HepG2 (cell line): ENCODE data around the gene SLC39A2. TPM values are rescaled to one million over a fixed set of nuclear protein-coding genes. Genes with fewer than 3 reads are reported as not detected.
A peak's percentile ranks its signal among the peaks of the same experiment; 100 is the strongest.

Experiments used
- AGO2 ChIP-seq: fragments of 200-400 bp; formaldehyde crosslinking; optimal IDR thresholded peaks from 2 replicates; pipeline ENCODE3; 2017; ENCODE audit warnings: mild to moderate bottlenecking, low read depth, low read length, moderate library complexity
- CHD4 ChIP-seq: fragments of 200-600 bp; sonication (generic); IDR thresholded peaks from 2 replicates; pipeline ENCODE4 v1.7.0; 2017; ENCODE audit warnings: mild to moderate bottlenecking, low read length, borderline replicate concordance
- IKZF1 ChIP-seq: fragments of 450-650 bp; IDR thresholded peaks from 2 replicates; pipeline ENCODE4 v1.7.1; 2016
- KLF6 ChIP-seq: IDR thresholded peaks from 2 replicates; pipeline ENCODE4 v1.8.0; 2016; ENCODE audit warnings: missing biosample characterization, missing genetic modification reagents
- MAZ ChIP-seq, 2 experiments: sonication (generic) in 1 of 2; formaldehyde crosslinking in 1 of 2; IDR thresholded peaks; 2 replicates each; pipeline versions ENCODE4 v1.5.0 to v1.6.1; 2012 to 2020; ENCODE audit warnings: low read depth in 2 of 2, mild to moderate bottlenecking in 2 of 2, borderline replicate concordance in 1 of 2, improper control_type of control experiment in 1 of 2, low read length in 1 of 2, missing genetic modification reagents in 1 of 2, moderate library complexity in 1 of 2
- POGK ChIP-seq: sonication (generic); formaldehyde crosslinking; conservative IDR thresholded peaks from 2 replicates; pipeline ENCODE4 v1.8.0; 2022; ENCODE audit warnings: mild to moderate bottlenecking, moderate library complexity, missing genetic modification reagents
- PRDM10 ChIP-seq: sonication (generic); formaldehyde crosslinking; IDR thresholded peaks from 2 replicates; pipeline ENCODE4 v1.4.0; 2020; ENCODE audit warnings: low read depth, missing genetic modification reagents
- SIX4 ChIP-seq: sonication (generic); formaldehyde crosslinking; IDR thresholded peaks from 2 replicates; pipeline ENCODE4 v1.4.0; 2020; ENCODE audit warnings: missing genetic modification reagents
- YEATS2 ChIP-seq: sonication (generic); formaldehyde crosslinking; IDR thresholded peaks from 2 replicates; pipeline ENCODE4 v1.4.0; 2020; ENCODE audit warnings: missing genetic modification reagents, borderline replicate concordance
- ZGPAT ChIP-seq: IDR thresholded peaks from 2 replicates; pipeline ENCODE4 v1.6.1; 2016; ENCODE audit warnings: mild to moderate bottlenecking
- ZKSCAN8 ChIP-seq: IDR thresholded peaks from 2 replicates; pipeline ENCODE4 v1.6.1; 2016; ENCODE audit warnings: borderline replicate concordance, missing genetic modification reagents, missing compliant biosample characterization
- ZNF18 ChIP-seq: sonication (generic); formaldehyde crosslinking; IDR thresholded peaks from 2 replicates; pipeline ENCODE4 v1.8.0; 2022; ENCODE audit warnings: mild to moderate bottlenecking, missing genetic modification reagents; ENCODE audit not compliant: insufficient replicate concordance
- ZNF232 ChIP-seq: sonication (generic); formaldehyde crosslinking; IDR thresholded peaks from 2 replicates; pipeline ENCODE4 v1.4.0; 2020; ENCODE audit warnings: missing genetic modification reagents, borderline replicate concordance
- ZNF607 ChIP-seq: sonication (generic); formaldehyde crosslinking; IDR thresholded peaks from 2 replicates; pipeline ENCODE4 v1.5.1; 2020; ENCODE audit warnings: missing genetic modification reagents, mild to moderate bottlenecking, borderline replicate concordance
- ZNF615 ChIP-seq: sonication (generic); formaldehyde crosslinking; IDR thresholded peaks from 2 replicates; pipeline ENCODE4 v1.5.0; 2020; ENCODE audit warnings: mild to moderate bottlenecking, missing genetic modification reagents, borderline replicate concordance
- ZNF781 ChIP-seq: sonication (generic); formaldehyde crosslinking; IDR thresholded peaks from 2 replicates; pipeline ENCODE4 v1.5.1; 2020; ENCODE audit warnings: borderline replicate concordance, mild to moderate bottlenecking, missing genetic modification reagents; ENCODE audit errors: not compliant biosample characterization
- polyA plus RNA-seq, 8 experiments: library from polyadenylated mRNA; depleted of rRNA in 3 of 8; stranded (reverse) in 7 of 8; unstranded in 1 of 8; fragments of >200 nt; fragmentation: Illumina TruSeq in 4 of 8; extraction: Trizol in 4 of 8; gene quantifications; 2 replicates each; pipeline versions ENCODE4 v1.2.1 to v1.2.3, GENCODE V29; 2011 to 2016; ENCODE audit warnings: low read depth in 4 of 8, missing spikeins in 1 of 8, mixed read lengths in 1 of 8; ENCODE audit not compliant: insufficient read depth in 1 of 8
- total RNA-seq, 5 experiments: library from RNA; depleted of rRNA; stranded (reverse); fragments of >200 nt; fragmentation: Illumina TruSeq; extraction: Trizol; gene quantifications; 2 replicates each; pipeline ENCODE4 v1.2.3, GENCODE V29; 2016; ENCODE audit warnings: low read depth in 1 of 5
- TF ChIP-seq, protein P1 (sequence below): sonication (generic); formaldehyde crosslinking; IDR thresholded peaks from 2 replicates; pipeline ENCODE4 v1.4.0; 2020; ENCODE audit warnings: missing genetic modification reagents
- TF ChIP-seq, protein P2 (sequence below): sonication (generic); formaldehyde crosslinking; IDR thresholded peaks from 2 replicates; pipeline ENCODE4 v1.9.0; 2022; ENCODE audit warnings: low read depth, missing genetic modification reagents

The SLC39A2 gene
- total and polyA plus RNA-seq, 2 of the 13 experiments (the other 11 are each of a cell fraction or from before 2014, with no cell fraction given): 0.08 to 0.11 TPM

DNA sequence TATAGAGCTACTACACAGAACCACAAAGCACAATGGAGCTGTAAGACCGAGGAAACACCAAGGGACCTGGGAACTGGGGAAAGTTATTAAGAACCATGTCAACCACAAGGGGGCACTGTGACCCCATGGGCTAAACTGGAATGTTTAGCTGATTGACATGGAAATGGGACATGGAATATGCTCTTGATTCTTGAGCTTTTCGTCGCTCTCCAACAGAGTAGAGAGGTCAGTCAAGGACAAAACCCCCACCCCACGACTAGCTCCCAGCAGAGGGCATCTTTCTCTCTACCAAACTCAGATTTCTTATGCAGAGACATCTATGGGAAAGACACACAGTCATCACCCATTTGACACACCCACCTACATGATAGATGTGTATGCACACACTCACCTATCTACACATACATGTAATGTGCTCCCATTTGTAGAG is 15.7 kb downstream of the SLC39A2 start (continued):
- TF ChIP-seq ZNF18: no peak
- peak; percentile 57; the same call in 1 of the 2 replicates for TF ChIP-seq KLF6
- no peak for TF ChIP-seq ZNF607 (CRISPR knock-in tag)
- no peak for TF ChIP-seq IKZF1
- TF ChIP-seq MAZ (IDR thresholded peaks at IDR 0.05; ENCODE audit: borderline replicate concordance, low read depth, low read length): no peak
- TF ChIP-seq MAZ (CRISPR knock-in tag; IDR thresholded peaks at IDR 0.05; ENCODE audit: low read depth): peak; percentile 42; the same call in 1 of the 2 replicates
- no peak for TF ChIP-seq ZNF232 (CRISPR knock-in tag)
- peak; percentile 66; the same call in 1 of the 2 replicates for TF ChIP-seq POGK (CRISPR knock-in tag)
- TF ChIP-seq CHD4: no peak
- no peak for TF ChIP-seq ZNF615 (CRISPR knock-in tag)
- TF ChIP-seq SIX4 (CRISPR knock-in tag): no peak
- no peak for TF ChIP-seq ZNF781 (CRISPR knock-in tag)
- TF ChIP-seq YEATS2: peak; percentile 60; the same call in 1 of the 2 replicates
- TF ChIP-seq, protein P1, sequence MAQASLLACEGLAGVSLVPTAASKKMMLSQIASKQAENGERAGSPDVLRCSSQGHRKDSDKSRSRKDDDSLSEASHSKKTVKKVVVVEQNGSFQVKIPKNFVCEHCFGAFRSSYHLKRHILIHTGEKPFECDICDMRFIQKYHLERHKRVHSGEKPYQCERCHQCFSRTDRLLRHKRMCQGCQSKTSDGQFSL (CRISPR knock-in tag): no peak; the same call in 1 of the 2 replicates
- TF ChIP-seq ZGPAT (CRISPR knock-in tag): no peak
- TF ChIP-seq AGO2: no peak
- TF ChIP-seq ZKSCAN8 (CRISPR knock-in tag): peak; percentile 67; the same call in 1 of the 2 replicates
- TF ChIP-seq PRDM10: peak; percentile 76; the same call in 1 of the 2 replicates
- TF ChIP-seq, protein P2, sequence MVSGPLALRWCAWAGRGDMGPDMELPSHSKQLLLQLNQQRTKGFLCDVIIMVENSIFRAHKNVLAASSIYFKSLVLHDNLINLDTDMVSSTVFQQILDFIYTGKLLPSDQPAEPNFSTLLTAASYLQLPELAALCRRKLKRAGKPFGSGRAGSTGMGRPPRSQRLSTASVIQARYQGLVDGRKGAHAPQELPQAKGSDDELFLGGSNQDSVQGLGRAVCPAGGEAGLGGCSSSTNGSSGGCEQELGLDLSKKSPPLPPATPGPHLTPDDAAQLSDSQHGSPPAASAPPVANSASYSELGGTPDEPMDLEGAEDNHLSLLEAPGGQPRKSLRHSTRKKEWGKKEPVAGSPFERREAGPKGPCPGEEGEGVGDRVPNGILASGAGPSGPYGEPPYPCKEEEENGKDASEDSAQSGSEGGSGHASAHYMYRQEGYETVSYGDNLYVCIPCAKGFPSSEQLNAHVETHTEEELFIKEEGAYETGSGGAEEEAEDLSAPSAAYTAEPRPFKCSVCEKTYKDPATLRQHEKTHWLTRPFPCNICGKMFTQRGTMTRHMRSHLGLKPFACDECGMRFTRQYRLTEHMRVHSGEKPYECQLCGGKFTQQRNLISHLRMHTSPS (CRISPR knock-in tag): no peak
